Kidney (tissue), 14 donors: ENCODE measurements around the gene TRIM33. TPM values are rescaled to one million over a fixed set of nuclear protein-coding genes. Genes with fewer than 3 reads are reported as not detected.

Experiments used
- DNase-seq, 5 donors: peaks; one replicate each; pipeline ENCODE4 v3.0.0-alpha.2; 2013 to 2020
- FAIRE-seq: peaks from 2 replicates; lab custom pipeline; 2012; peaks lifted over from hg19 to GRCh38; lab: Jason Lieb, UNC
- H3K27ac ChIP-seq, 2 donors: one replicate each; pipeline ENCODE4 v1.7.0; 2013; ENCODE audit warnings: low read depth in 2 of 2, low read length in 2 of 2, inconsistent platforms in 1 of 2
- H3K27me3 ChIP-seq: one replicate; pipeline ENCODE4 v1.7.1; 2013; ENCODE audit warnings: low read length, inconsistent platforms; ENCODE audit not compliant: control insufficient read depth, insufficient read depth
- H3K36me3 ChIP-seq, 3 donors: one replicate each; pipeline versions ENCODE4 v1.7.0 to v1.7.1; 2013; ENCODE audit warnings: low read length in 3 of 3, control low read depth in 1 of 3, inconsistent platforms in 1 of 3; ENCODE audit not compliant: insufficient read depth in 3 of 3, control insufficient read depth in 2 of 3
- H3K4me1 ChIP-seq, 3 donors: one replicate each; pipeline versions ENCODE4 v1.7.0 to v1.7.1; 2013; ENCODE audit warnings: low read length in 3 of 3, inconsistent platforms in 1 of 3, low read depth in 1 of 3; ENCODE audit not compliant: control insufficient read depth in 2 of 3, insufficient read depth in 2 of 3
- H3K4me3 ChIP-seq, 3 donors: one replicate each; pipeline versions ENCODE4 v1.7.0 to v1.8.1; 2013; ENCODE audit warnings: low read length in 3 of 3, control low read depth in 1 of 3, inconsistent platforms in 1 of 3
- H3K9ac ChIP-seq, 3 donors: one replicate each; pipeline versions ENCODE4 v1.7.0 to v1.7.1; 2013; ENCODE audit warnings: low read length in 3 of 3, control low read depth in 1 of 3, inconsistent platforms in 1 of 3
- H3K9me3 ChIP-seq, 3 donors: one replicate each; pipeline versions ENCODE4 v1.7.0 to v1.7.1; 2013; ENCODE audit warnings: low read length in 3 of 3, control low read depth in 1 of 3, inconsistent platforms in 1 of 3; ENCODE audit not compliant: control insufficient read depth in 2 of 3, insufficient read depth in 1 of 3
- CTCF ChIP-seq: IDR thresholded peaks from 3 replicates; pipeline ENCODE4 v1.5.1; 2012; ENCODE audit warnings: mild to moderate bottlenecking, moderate library complexity, borderline replicate concordance; ENCODE audit not compliant: insufficient read depth; ENCODE audit errors: extremely low read depth
- intact Hi-C: fragments of 100-400 bp; cut with DNase I; formaldehyde crosslinking; loops from one replicate; pipeline ENCODE4 v1.11.1; 2022
- polyA plus RNA-seq: library from polyadenylated mRNA; stranded (reverse); fragments of 350-450 nt; fragmentation: Illumina TruSeq; extraction: RNeasy Lipid Tissue Mini Kit (QIAGEN cat#74804); gene quantifications from one replicate; pipeline ENCODE4 v1.2.3, GENCODE V29; 2014; ENCODE audit warnings: low read depth, low replicate concordance; ENCODE audit not compliant: insufficient read depth
- total RNA-seq: library from RNA; stranded (reverse); fragmentation: NEBNext Ultra II Directional; extraction: Animal tissue kit (Norgen Biotek cat#: 25700); gene quantifications from one replicate; pipeline ENCODE4 v1.2.1, GENCODE V29; 2021
- donor health status: control.
- donor health status: control.
- donor health status: control.
- donor health status: control.
- donor health status: control.
- donor health status: DM: yes; HTN: yes; CAD: no.
- donor health status: Normal renal cell carcinoma (clear cell type).

Gene TRIM33
- total and polyA plus RNA-seq, 2 donors from 2014 or later, result 13.3 to 36.2 TPM

GRCh38 chr1:114479134-114479533, 31.9 kb downstream of the TRIM33 start:
- intact Hi-C loops, result no loop called here
- no peaks in the 10 kb centered on the region for H3K36me3 ChIP-seq
- no peak overlapping the region for H3K27ac ChIP-seq
- no peak overlapping the region for H3K9ac ChIP-seq
- no peak overlapping the region for H3K4me3 ChIP-seq
- no peak for DNase-seq
- TF ChIP-seq CTCF, result no peak
- H3K9me3 ChIP-seq, result no peaks in the 10 kb centered on the region
- no peaks in the 10 kb centered on the region for H3K27me3 ChIP-seq
- no peaks in the 10 kb centered on the region for H3K4me1 ChIP-seq
- FAIRE-seq, result no peak

- no peaks in the 10 kb centered on the region for H3K27me3 ChIP-seq
- no peak overlapping the region for H3K27ac ChIP-seq
- H3K4me1 ChIP-seq, result peaks cover 0 to 4% (median 2%) of the 10 kb centered on the region in 3 donors
- no peak overlapping the region for H3K9ac ChIP-seq
- no peaks in the 10 kb centered on the region for H3K36me3 ChIP-seq
- no peak for DNase-seq
- TF ChIP-seq CTCF, result no peak
- no peaks in the 10 kb centered on the region for H3K9me3 ChIP-seq
- intact Hi-C loops, result no loop called here
- no peak for FAIRE-seq
- H3K4me3 ChIP-seq, result no peak overlapping the region
Observed at GRCh38 chr1:114473796-114474195, 37.2 kb downstream of the TRIM33 start.

GRCh38 chr1:114472408-114472807, 38.6 kb downstream of the TRIM33 start:
- H3K9ac ChIP-seq, result no peak overlapping the region
- DNase-seq (no peak), FAIRE-seq (no peak)
- H3K4me1 ChIP-seq, result peaks cover 0 to 12% (median 6%) of the 10 kb centered on the region in 3 donors
- no peak for TF ChIP-seq CTCF
- H3K27me3 ChIP-seq, result no peaks in the 10 kb centered on the region
- no peaks in the 10 kb centered on the region for H3K36me3 ChIP-seq
- intact Hi-C loops, result no loop called here
- no peak overlapping the region for H3K4me3 ChIP-seq
- H3K27ac ChIP-seq, result no peak overlapping the region
- no peaks in the 10 kb centered on the region for H3K9me3 ChIP-seq

- Histone ChIP-seq H3K9me3 (no peaks in the 10 kb centered on the region), H3K27ac (no peak overlapping the region), H3K4me3 (no peak overlapping the region), H3K36me3 (no peaks in the 10 kb centered on the region), H3K4me1 (peaks cover 0 to 12% (median 9%) of the 10 kb centered on the region in 3 donors), H3K27me3 (no peaks in the 10 kb centered on the region), H3K9ac (no peak overlapping the region)
- intact Hi-C loops, result no loop called here
- no peak for FAIRE-seq
- no peak for DNase-seq
- no peak for TF ChIP-seq CTCF
Observed at GRCh38 chr1:114470681-114471080, 40.3 kb downstream of the TRIM33 start.
